GM19351 (cell line): ENCODE measurements around the gene LAP3.
"Not testable (repeated sequence)": the region's sequence is repeated elsewhere in the genome, so short reads cannot be mapped to it uniquely, and the experiment has no call there.

Source experiments
- ATAC-seq: cut with Tn5 transposase; IDR thresholded peaks from one replicate; pipeline ENCODE4 v1.9.1; 2021; ENCODE audit warnings: mild to moderate bottlenecking, moderate library complexity; ENCODE audit not compliant: unreplicated experiment

The LAP3 gene

GRCh38 chr4:17576932-17577664 is at the start of gene LAP3:
Gene LAP3 (plus strand): TSS chr4:17577198. CDS start chr4:17577466, 268 bp downstream.
- ATAC-seq, result peak; percentile 75

GRCh38 chr4:17528551-17529165 is 48.3 kb upstream of the LAP3 start:
- ATAC-seq, result no peak

- ATAC-seq, result no peak
These were observed 45.3 kb upstream of the LAP3 start for GRCh38 chr4:17531538-17532285.

GRCh38 chr4:17534705-17535104 is 42.3 kb upstream of the LAP3 start:
- ATAC-seq, result no peak

GRCh38 chr4:17535242-17535641 is 41.8 kb upstream of the LAP3 start:
- peak; percentile 70 for ATAC-seq

GRCh38 chr4:17535906-17536305 is 41.1 kb upstream of the LAP3 start:
- ATAC-seq, result no peak

GRCh38 chr4:17537060-17537459 is 39.9 kb upstream of the LAP3 start:
- not testable (repeated sequence) for ATAC-seq

DNA sequence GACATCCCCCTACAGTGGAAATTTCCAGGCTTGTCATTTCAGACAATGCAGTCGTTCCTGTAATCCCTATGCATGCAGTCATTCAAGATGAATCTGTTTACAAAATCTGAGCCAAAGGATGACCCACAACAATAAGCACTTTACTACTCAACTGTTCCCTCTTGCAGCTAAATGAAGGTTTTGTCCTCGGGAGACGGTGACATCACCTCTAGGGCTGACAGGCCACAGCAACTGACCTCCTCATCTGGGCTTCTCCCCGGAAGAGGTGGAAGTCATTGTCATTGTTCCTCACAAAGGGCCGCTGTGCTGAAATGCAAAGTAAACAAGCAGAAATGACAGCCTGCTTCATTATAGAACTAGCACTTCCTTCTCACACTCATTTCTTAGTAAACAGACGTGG is 32.8 kb upstream of the LAP3 start:
- no peak for ATAC-seq

DNA sequence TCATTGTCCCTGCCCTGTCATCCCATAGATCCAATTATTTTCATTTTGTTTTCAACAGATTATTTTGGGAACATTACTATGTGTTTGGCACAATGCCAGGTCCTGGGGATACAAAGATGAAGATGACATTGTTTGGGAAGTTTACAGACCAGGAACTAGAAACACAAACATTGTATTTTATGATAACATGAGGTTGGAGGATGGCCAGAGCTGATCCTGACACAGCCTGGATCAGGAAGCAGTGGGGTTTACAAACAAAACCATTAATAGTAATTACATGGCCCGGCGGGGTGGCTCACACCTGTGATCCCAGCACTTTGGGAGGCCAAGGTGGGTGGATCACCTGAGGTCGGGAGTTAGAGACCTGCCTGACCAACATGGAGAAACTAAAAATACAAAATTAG is 32.2 kb upstream of the LAP3 start:
- ATAC-seq, result no peak

DNA sequence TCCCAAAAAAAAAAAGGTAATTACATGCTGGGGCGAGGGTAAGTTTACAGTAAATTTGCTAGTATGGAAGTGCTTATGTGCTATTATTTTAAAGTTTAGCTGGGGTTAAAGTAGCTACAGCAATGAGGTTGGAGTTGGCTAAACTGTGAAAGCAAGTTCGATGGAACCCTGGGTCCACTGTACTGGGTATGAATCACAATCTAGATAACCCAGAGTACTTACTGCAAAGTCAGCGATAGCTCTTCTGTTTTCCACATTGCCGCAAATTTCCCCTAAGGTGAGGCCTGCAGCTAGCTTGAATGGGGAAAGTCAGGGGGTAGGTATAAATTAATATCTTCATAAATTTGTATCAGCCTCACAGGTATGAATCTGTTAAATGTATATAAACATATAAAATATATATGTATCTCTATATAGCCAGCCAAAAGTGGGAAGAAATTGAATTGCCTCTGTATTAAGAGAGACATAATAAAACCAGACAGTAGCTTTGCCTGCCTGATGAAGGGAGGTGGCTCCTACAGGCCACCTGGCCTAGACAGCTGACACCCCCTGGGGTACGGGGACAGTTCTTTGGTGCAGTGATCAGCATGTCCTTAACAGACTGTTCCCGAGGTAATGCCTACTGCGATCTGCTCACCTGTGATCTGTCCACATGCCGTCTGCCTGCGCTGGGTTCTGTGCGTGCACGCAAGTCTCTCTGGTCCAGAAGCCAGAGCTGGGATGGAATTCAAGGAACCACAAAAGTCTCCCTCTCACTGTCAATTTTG is 31.4 kb upstream of the LAP3 start:
- no peak for ATAC-seq

GRCh38 chr4:17546222-17546621 is 30.8 kb upstream of the LAP3 start:
- ATAC-seq, result no peak

- ATAC-seq, result no peak
These were observed 30.3 kb upstream of the LAP3 start for GRCh38 chr4:17546678-17547077.

- no peak for ATAC-seq
These were observed 26.4 kb upstream of the LAP3 start for GRCh38 chr4:17550549-17550948.

- no peak for ATAC-seq
These were observed 24.6 kb upstream of the LAP3 start for GRCh38 chr4:17552427-17552826.

- no peak for ATAC-seq
These were observed 22.4 kb upstream of the LAP3 start for GRCh38 chr4:17554568-17554967.

- ATAC-seq, result no peak
These were observed 20.5 kb upstream of the LAP3 start for GRCh38 chr4:17556498-17556897.

- no peak for ATAC-seq
These were observed 19.1 kb upstream of the LAP3 start for GRCh38 chr4:17557880-17558279.

DNA sequence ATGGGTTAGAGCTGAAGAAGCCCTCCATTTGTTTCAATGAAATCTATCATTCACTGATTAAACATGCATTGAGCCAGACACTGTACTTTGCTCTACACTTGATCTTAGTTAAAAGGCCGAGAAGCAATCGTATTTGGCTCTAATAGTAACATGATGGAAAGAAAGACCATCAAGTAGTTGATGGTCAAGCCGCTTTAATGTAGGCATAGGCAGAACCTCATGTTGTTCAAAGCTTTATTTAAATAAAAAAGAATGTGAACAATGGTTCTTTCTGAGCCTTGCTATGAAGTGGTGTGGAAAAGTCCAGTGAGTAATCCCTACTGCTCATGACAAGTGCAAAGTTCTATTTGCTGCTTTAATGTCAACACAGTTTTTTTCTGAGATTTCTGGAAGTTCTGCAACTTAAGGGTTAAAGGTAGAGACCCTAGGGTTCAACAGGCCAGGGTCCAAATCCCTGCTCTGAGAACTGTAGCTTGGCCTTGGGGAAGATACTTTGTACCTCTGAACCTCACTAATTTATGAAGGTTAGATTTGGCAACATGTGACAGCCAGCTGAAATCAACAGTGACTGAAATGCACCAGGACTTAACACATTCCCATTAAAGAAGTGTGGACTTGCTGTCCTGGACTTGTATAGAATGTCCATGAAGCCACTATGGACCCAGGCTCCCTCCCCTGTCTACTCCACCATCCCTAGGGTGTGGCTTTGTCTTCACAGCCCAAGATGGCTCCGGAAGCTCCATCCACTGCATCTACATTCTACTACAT is 17.9 kb upstream of the LAP3 start:
- ATAC-seq, result no peak

GRCh38 chr4:17559709-17560048 is 17.3 kb upstream of the LAP3 start:
- no peak for ATAC-seq

DNA sequence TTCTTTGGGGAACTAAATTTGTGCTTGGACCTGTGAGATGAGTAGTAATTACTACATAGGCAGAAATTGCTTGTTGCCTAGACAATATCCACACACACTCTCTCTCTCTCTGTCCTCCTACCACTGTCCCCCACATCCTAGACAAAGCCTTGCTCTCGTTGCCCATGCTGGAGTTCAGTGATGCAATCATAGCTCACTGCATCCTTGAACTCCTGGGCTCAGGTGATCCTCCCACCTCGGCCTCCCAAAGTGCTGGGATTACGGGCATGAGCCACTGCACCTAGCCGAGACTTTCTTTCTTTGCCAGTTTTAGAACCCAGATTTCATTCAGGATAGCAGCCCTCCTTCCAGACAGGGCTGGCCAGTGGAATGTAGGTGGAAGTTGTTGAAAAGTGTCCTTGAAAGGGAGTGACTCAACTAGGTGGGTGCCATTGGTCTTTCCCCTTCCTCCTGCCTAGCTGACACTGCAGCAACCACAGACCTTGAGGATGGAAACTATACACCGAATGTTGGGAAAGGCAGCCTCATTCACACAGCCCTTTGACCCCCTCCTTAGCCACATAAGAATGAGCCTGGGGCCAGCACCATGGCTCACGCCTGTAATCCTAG is 16.8 kb upstream of the LAP3 start:
- no peak for ATAC-seq
